Endothelial cell of umbilical vein (primary cell): ENCODE measurements around the gene ANGEL1. TPM values are rescaled to one million over a fixed set of nuclear protein-coding genes. Genes with fewer than 3 reads are reported as not detected.

ENCODE experiments used
- Bru-seq: library from RNA; stranded (reverse); fragments of 400-500 nt; gene quantifications from one replicate; lab custom pipeline; 2021; lab: Mats Ljungman, UMichigan
- BruChase-seq, 2 experiments: library from RNA; stranded (reverse); fragments of 400-500 nt; gene quantifications; one replicate each; lab custom pipeline; 2021; lab: Mats Ljungman, UMichigan
- BruUV-seq: library from RNA; stranded (reverse); fragments of 400-500 nt; replicated peaks from 2 replicates; lab custom pipeline; 2021; lab: Mats Ljungman, UMichigan
- CTCF ChIA-PET: fragments of 300-600, 350-600 bp; sonication (Branson Sonifier 250); formaldehyde crosslinking; loops from one replicate; lab custom pipeline; 2021; ENCODE audit warnings: antibody characterized with exemption, inconsistent platforms; lab: Charles Lee
- POLR2A ChIA-PET: fragments of 300-600, 350-600 bp; sonication (Branson Sonifier 250); formaldehyde crosslinking; loops from one replicate; lab custom pipeline; 2021; ENCODE audit warnings: antibody characterized with exemption, inconsistent platforms; lab: Charles Lee
- DNase-seq: peaks from one replicate; pipeline ENCODE4 v3.0.0-alpha.2; 2011; ENCODE audit warnings: low read depth, low spot score
- FAIRE-seq: peaks from 2 replicates; lab custom pipeline; 2011; peaks lifted over from hg19 to GRCh38; lab: Jason Lieb, UNC
- H2AFZ ChIP-seq: 2 replicates; pipeline ENCODE4 v1.6.0; 2012; ENCODE audit warnings: low read depth, low read length, control low read depth, inconsistent platforms
- H3K27ac ChIP-seq: 2 replicates; pipeline ENCODE4 v1.5.1; 2011; ENCODE audit warnings: low read depth, mild to moderate bottlenecking, control low read depth, low read length, moderate library complexity; ENCODE audit not compliant: insufficient read depth
- H3K27me3 ChIP-seq, 2 experiments: 2 replicates each; pipeline versions ENCODE4 v1.6.0 to v1.6.1; 2011; ENCODE audit warnings: low read length in 2 of 2, mixed read lengths in 1 of 2; ENCODE audit not compliant: control insufficient read depth in 2 of 2, insufficient read depth in 2 of 2
- H3K36me3 ChIP-seq, 2 experiments: 2 replicates in 1 of 2; 3 replicates in 1 of 2; pipeline ENCODE4 v1.5.1; 2011; ENCODE audit warnings: low read length in 2 of 2, mild to moderate bottlenecking in 1 of 2, moderate library complexity in 1 of 2; ENCODE audit not compliant: control insufficient read depth in 2 of 2, insufficient read depth in 2 of 2; ENCODE audit errors: extremely low read depth in 1 of 2
- H3K4me1 ChIP-seq: 3 replicates; pipeline ENCODE4 v1.5.1; 2011; ENCODE audit warnings: mild to moderate bottlenecking, low read length; ENCODE audit not compliant: control insufficient read depth, insufficient read depth; ENCODE audit errors: extremely low read depth
- H3K4me2 ChIP-seq: 2 replicates; pipeline ENCODE4 v1.6.1; 2011; ENCODE audit warnings: low read length, control low read depth, mixed read lengths; ENCODE audit not compliant: insufficient read depth
- H3K4me3 ChIP-seq, 3 experiments: fragments of 200-600 bp in 1 of 3; sonication (generic), shearing (Covaris generic) in 1 of 3; replicated peaks in 1 of 3; 2 replicates each; pipeline ENCODE4 v1.5.1; 2011 to 2016; ENCODE audit warnings: control low read depth in 3 of 3, low read length in 3 of 3, mild to moderate bottlenecking in 2 of 3, inconsistent platforms in 1 of 3, low read depth in 1 of 3, moderate library complexity in 1 of 3; ENCODE audit not compliant: insufficient read depth in 1 of 3
- H3K79me2 ChIP-seq: 2 replicates; pipeline ENCODE4 v1.6.0; 2012; ENCODE audit warnings: low read length, inconsistent platforms; ENCODE audit not compliant: control insufficient read depth, insufficient read depth
- H3K9ac ChIP-seq: replicated peaks from 2 replicates; pipeline ENCODE3; 2011; ENCODE audit warnings: low read length, control low read depth; ENCODE audit not compliant: insufficient read depth; ENCODE audit errors: extremely low read depth
- H3K9me1 ChIP-seq: replicated peaks from 3 replicates; pipeline ENCODE4 v1.6.0; 2011; ENCODE audit warnings: mild to moderate bottlenecking, low read length; ENCODE audit not compliant: control insufficient read depth, insufficient read depth; ENCODE audit errors: extremely low read depth
- H3K9me3 ChIP-seq: replicated peaks from 2 replicates; pipeline ENCODE4 v1.5.1; 2012; ENCODE audit warnings: low read length, inconsistent platforms; ENCODE audit not compliant: control insufficient read depth, insufficient read depth
- H4K20me1 ChIP-seq: replicated peaks from 2 replicates; pipeline ENCODE3; 2011; ENCODE audit warnings: mild to moderate bottlenecking, low read length; ENCODE audit not compliant: control insufficient read depth, insufficient read depth; ENCODE audit errors: extremely low read depth
- EZH2 ChIP-seq: IDR thresholded peaks from 2 replicates; pipeline ENCODE4 v1.6.1; 2012; ENCODE audit warnings: borderline replicate concordance, low read depth, mild to moderate bottlenecking, moderate library complexity, low read length, inconsistent platforms; ENCODE audit not compliant: severe bottlenecking
- FOS ChIP-seq: IDR thresholded peaks from 2 replicates; pipeline ENCODE4 v1.6.1; 2011; ENCODE audit warnings: mild to moderate bottlenecking, low read length, moderate library complexity, borderline replicate concordance; ENCODE audit not compliant: insufficient read depth
- GATA2 ChIP-seq: IDR thresholded peaks from 2 replicates; pipeline ENCODE4 v1.7.0; 2011; ENCODE audit warnings: low read depth, mild to moderate bottlenecking, moderate library complexity, mixed read lengths, low read length; ENCODE audit not compliant: insufficient read length, insufficient read depth
- JUN ChIP-seq: IDR thresholded peaks from 2 replicates; pipeline ENCODE4 v1.6.1; 2011; ENCODE audit warnings: borderline replicate concordance, low read depth; ENCODE audit not compliant: insufficient read length, insufficient read depth
- MYC ChIP-seq: IDR thresholded peaks from one replicate; pipeline ENCODE4 v1.6.1; 2011; ENCODE audit warnings: mild to moderate bottlenecking, low read depth, low read length
- POLR2A ChIP-seq: IDR thresholded peaks from 2 replicates; pipeline ENCODE4 v1.6.1; 2012; ENCODE audit warnings: low read depth, mild to moderate bottlenecking, control low read depth, low read length
- POLR2AphosphoS5 ChIP-seq: IDR thresholded peaks from 2 replicates; pipeline ENCODE4 v1.6.1; 2012; ENCODE audit warnings: low read depth, mild to moderate bottlenecking, control low read depth, low read length, moderate library complexity; ENCODE audit not compliant: insufficient read depth
- dilution Hi-C: fragments of 300-500 bp; cut with MboI; formaldehyde crosslinking; loops from one replicate; pipeline ENCODE4 v1.15.0; 2019; ENCODE audit warnings: low sequenced_read_pairs; ENCODE audit not compliant: extremely low pct_ligation_motif_present
- intact Hi-C: fragments of 100-400 bp; cut with micrococcal nuclease; formaldehyde crosslinking; loops from one replicate; pipeline ENCODE4 v1.10.0; 2022
- long read RNA-seq: library from polyadenylated mRNA; stranded (forward); transcript quantifications from one replicate; pipeline ENCODE4 v2.0.0, GENCODE V29; 2021
- polyA minus RNA-seq, 3 experiments: library from RNA; depleted of rRNA, polyadenylated mRNA; stranded (reverse); fragments of >200 nt; gene quantifications; 1 replicate in 1 of 3; 2 replicates in 2 of 3; pipeline ENCODE4 v1.2.3, GENCODE V29; 2011
- polyA plus RNA-seq, 4 experiments: library from polyadenylated mRNA; depleted of rRNA in 3 of 4; stranded (reverse) in 3 of 4; unstranded in 1 of 4; fragments of >200 nt; gene quantifications; 2 replicates each; pipeline versions ENCODE4 v1.2.1 to v1.2.3, GENCODE V29; 2011 to 2012; ENCODE audit warnings: missing spikeins in 1 of 4
- total RNA-seq: library from RNA; stranded (reverse); gene quantifications from 2 replicates; pipeline ENCODE4 v1.2.3, GENCODE V29; 2021
- TF ChIP-seq, protein P1 (sequence below): IDR thresholded peaks from 2 replicates; pipeline ENCODE4 v1.6.1; 2011; ENCODE audit not compliant: insufficient read depth, insufficient read length
- TF ChIP-seq, protein P2 (sequence below), 2 donors: IDR thresholded peaks; 1 replicate in 1 of 2; 2 replicates in 1 of 2; pipeline ENCODE4 v1.5.1; 2011; ENCODE audit warnings: low read length in 2 of 2, mild to moderate bottlenecking in 2 of 2, moderate library complexity in 2 of 2, control low read depth in 1 of 2, inconsistent platforms in 1 of 2, low read depth in 1 of 2; ENCODE audit not compliant: insufficient read depth in 1 of 2; ENCODE audit errors: extremely low read depth in 1 of 2

Gene ANGEL1, protein sequence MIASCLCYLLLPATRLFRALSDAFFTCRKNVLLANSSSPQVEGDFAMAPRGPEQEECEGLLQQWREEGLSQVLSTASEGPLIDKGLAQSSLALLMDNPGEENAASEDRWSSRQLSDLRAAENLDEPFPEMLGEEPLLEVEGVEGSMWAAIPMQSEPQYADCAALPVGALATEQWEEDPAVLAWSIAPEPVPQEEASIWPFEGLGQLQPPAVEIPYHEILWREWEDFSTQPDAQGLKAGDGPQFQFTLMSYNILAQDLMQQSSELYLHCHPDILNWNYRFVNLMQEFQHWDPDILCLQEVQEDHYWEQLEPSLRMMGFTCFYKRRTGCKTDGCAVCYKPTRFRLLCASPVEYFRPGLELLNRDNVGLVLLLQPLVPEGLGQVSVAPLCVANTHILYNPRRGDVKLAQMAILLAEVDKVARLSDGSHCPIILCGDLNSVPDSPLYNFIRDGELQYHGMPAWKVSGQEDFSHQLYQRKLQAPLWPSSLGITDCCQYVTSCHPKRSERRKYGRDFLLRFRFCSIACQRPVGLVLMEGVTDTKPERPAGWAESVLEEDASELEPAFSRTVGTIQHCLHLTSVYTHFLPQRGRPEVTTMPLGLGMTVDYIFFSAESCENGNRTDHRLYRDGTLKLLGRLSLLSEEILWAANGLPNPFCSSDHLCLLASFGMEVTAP
- total RNA-seq = 14.8 and 18.4 TPM in 2 replicates
- 22.0 and 24.0 TPM in 2 replicates for polyA plus RNA-seq
- 10.5 and 11.2 TPM in 2 replicates for polyA plus RNA-seq (2011; cell fraction: cytosol; rRNA removed)
- 54.8 and 55.7 TPM in 2 replicates for polyA plus RNA-seq (2011; cell fraction: nucleus; rRNA removed)
- 9.1 and 12.3 TPM in 2 replicates for polyA plus RNA-seq (2012)
- polyA minus RNA-seq = 25.0 and 34.7 TPM in 2 replicates
- 9.9 TPM for polyA minus RNA-seq (2011; cell fraction: cytosol; rRNA and poly(A)+ RNA removed)
- polyA minus RNA-seq (2011; cell fraction: nucleus; rRNA and poly(A)+ RNA removed) = 17.8 and 23.3 TPM in 2 replicates
- percentile 63 among the genes with signal in this experiment for Bru-seq, nascent RNA
- BruChase-seq, experiment 1, labeled RNA remaining after a 6-hour chase = percentile 68 among the genes with signal in this experiment
- percentile 59 among the genes with signal in this experiment for BruChase-seq, experiment 2, labeled RNA remaining after a 2-hour chase
- long read RNA-seq, full-length matches to known transcripts = 14 of 32 reads
- long read RNA-seq, partial matches to known transcripts = 1 of 32 reads
- long read RNA-seq, other reads (novel, unspliced or antisense) = 17 of 32 reads

GRCh38 chr14:76812422-76813383 lies at the start of gene ANGEL1:
ANGEL1 (minus strand) TSS chr14:76812882; CDS start chr14:76812827, 55 bp downstream.
- peak; percentile 93 for FAIRE-seq
- CTCF ChIA-PET = interaction anchor here (1.3 to 4.3 kb wide), 6 partner anchors 10 to 102 kb away, joined by 3 to 73 read pairs (median 18); no protein-coding TSS in a partner anchor
- peaks cover 14% of the 10 kb centered on the region for H3K4me1 ChIP-seq
- peak; percentile 90 for DNase-seq
- H3K36me3 ChIP-seq = peaks cover 0 to 9% of the 10 kb centered on the region in 2 experiments
- no peaks in the 10 kb centered on the region for H3K9me1 ChIP-seq
- H3K27ac ChIP-seq = peak within 1 kb of the TSS; percentile 34
- no peaks in the 10 kb centered on the region for H3K9me3 ChIP-seq
- H3K27me3 ChIP-seq = peaks cover 8 to 9% of the 10 kb centered on the region in 2 experiments
- peak within 1 kb of the TSS; percentile 73 for H3K9ac ChIP-seq
- no peaks in the 10 kb centered on the region for H3K79me2 ChIP-seq
- POLR2A ChIA-PET = interaction anchor here (1.0 kb wide), 1 partner anchor 264 kb away, joined by 4 read pairs; no protein-coding TSS in a partner anchor
- H2AFZ ChIP-seq = peak within 1 kb of the TSS; percentile 92
- peak within 1 kb of the TSS; percentile 72 to 85 (median 75) for H3K4me3 ChIP-seq
- H3K4me2 ChIP-seq = peak within 1 kb of the TSS; percentile 98
- TF ChIP-seq MYC = peak; percentile 95
- no peak for TF ChIP-seq EZH2
- TF ChIP-seq, protein P1, sequence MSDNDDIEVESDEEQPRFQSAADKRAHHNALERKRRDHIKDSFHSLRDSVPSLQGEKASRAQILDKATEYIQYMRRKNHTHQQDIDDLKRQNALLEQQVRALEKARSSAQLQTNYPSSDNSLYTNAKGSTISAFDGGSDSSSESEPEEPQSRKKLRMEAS = peak; percentile 96
- peak; percentile 16 for TF ChIP-seq FOS
- no peak for TF ChIP-seq GATA2
- TF ChIP-seq POLR2A = peak; percentile 87
- TF ChIP-seq, protein P2, sequence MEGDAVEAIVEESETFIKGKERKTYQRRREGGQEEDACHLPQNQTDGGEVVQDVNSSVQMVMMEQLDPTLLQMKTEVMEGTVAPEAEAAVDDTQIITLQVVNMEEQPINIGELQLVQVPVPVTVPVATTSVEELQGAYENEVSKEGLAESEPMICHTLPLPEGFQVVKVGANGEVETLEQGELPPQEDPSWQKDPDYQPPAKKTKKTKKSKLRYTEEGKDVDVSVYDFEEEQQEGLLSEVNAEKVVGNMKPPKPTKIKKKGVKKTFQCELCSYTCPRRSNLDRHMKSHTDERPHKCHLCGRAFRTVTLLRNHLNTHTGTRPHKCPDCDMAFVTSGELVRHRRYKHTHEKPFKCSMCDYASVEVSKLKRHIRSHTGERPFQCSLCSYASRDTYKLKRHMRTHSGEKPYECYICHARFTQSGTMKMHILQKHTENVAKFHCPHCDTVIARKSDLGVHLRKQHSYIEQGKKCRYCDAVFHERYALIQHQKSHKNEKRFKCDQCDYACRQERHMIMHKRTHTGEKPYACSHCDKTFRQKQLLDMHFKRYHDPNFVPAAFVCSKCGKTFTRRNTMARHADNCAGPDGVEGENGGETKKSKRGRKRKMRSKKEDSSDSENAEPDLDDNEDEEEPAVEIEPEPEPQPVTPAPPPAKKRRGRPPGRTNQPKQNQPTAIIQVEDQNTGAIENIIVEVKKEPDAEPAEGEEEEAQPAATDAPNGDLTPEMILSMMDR (IDR thresholded peaks at IDR 0.05; ENCODE audit: extremely low read depth in 1 of 2, insufficient read depth in 1 of 2, low read depth in 1 of 2, low read length in 2 of 2) = no peak
- TF ChIP-seq JUN = no peak
- peak; percentile 85 for TF ChIP-seq POLR2AphosphoS5
- H4K20me1 ChIP-seq = no peaks in the 10 kb centered on the region
- intact Hi-C loops = loop anchor here (1.0 to 5.0 kb wide), 2 partner anchors 32 to 50 kb away; no protein-coding TSS in a partner anchor
- dilution Hi-C loops = no loop called here
- no TSS peak for BruUV-seq
